H9 (cell line): Measurements from ENCODE around the gene SMLR1. TPM values are rescaled to one million over a fixed set of nuclear protein-coding genes. Genes with fewer than 3 reads are reported as not detected.
"Not testable (repeated sequence)": the region's sequence is repeated elsewhere in the genome, so short reads cannot be mapped to it uniquely, and the experiment has no call there.

Experiments used
- DNase-seq: peaks from one replicate; pipeline ENCODE4 v3.0.0-alpha.2; 2017
- H2AFZ ChIP-seq: one replicate; pipeline ENCODE4 v1.6.1; 2013; ENCODE audit warnings: mild to moderate bottlenecking, low read length, control low read depth, moderate library complexity
- H2AK5ac ChIP-seq: 2 replicates; pipeline ENCODE4 v1.6.1; 2013; ENCODE audit warnings: low read length, control low read depth, mixed read lengths; ENCODE audit not compliant: insufficient read length
- H2BK120ac ChIP-seq: one replicate; pipeline ENCODE4 v1.6.1; 2013; ENCODE audit warnings: low read depth, mild to moderate bottlenecking, low read length, control low read depth, inconsistent platforms; ENCODE audit not compliant: poor library complexity, severe bottlenecking
- H2BK12ac ChIP-seq: 2 replicates; pipeline ENCODE4 v1.6.1; 2013; ENCODE audit warnings: low read length, control low read depth, mixed read lengths, low read depth; ENCODE audit not compliant: insufficient read length
- H2BK15ac ChIP-seq: 2 replicates; pipeline ENCODE4 v1.6.1; 2013; ENCODE audit warnings: low read depth, low read length, control low read depth
- H2BK20ac ChIP-seq: one replicate; pipeline ENCODE4 v1.6.1; 2013; ENCODE audit warnings: low read depth, mild to moderate bottlenecking, low read length, control low read depth, inconsistent platforms; ENCODE audit not compliant: poor library complexity, severe bottlenecking
- H2BK5ac ChIP-seq: 2 replicates; pipeline ENCODE4 v1.6.1; 2013; ENCODE audit warnings: low read length, control low read depth, mixed read lengths; ENCODE audit not compliant: insufficient read length
- H3K14ac ChIP-seq: 2 replicates; pipeline ENCODE4 v1.6.1; 2013; ENCODE audit warnings: low read length, control low read depth; ENCODE audit not compliant: insufficient read depth
- H3K18ac ChIP-seq: 2 replicates; pipeline ENCODE4 v1.6.1; 2013; ENCODE audit warnings: low read depth, mild to moderate bottlenecking, mixed read lengths, low read length, control low read depth; ENCODE audit not compliant: insufficient read length
- H3K23ac ChIP-seq: 2 replicates; pipeline ENCODE4 v1.6.1; 2013; ENCODE audit warnings: low read length, control low read depth, mixed read lengths, low read depth; ENCODE audit not compliant: insufficient read length
- H3K23me2 ChIP-seq: 2 replicates; pipeline ENCODE4 v1.6.1; 2013; ENCODE audit warnings: low read depth, mild to moderate bottlenecking, mixed read lengths, low read length, control low read depth; ENCODE audit not compliant: insufficient read length, poor library complexity, severe bottlenecking
- H3K27ac ChIP-seq: 2 replicates; pipeline ENCODE4 v1.5.1; 2013; ENCODE audit warnings: low read length, control low read depth, mixed read lengths, low read depth; ENCODE audit not compliant: insufficient read length
- H3K27me3 ChIP-seq: 2 replicates; pipeline ENCODE4 v1.6.1; 2013; ENCODE audit warnings: low read length, control low read depth, inconsistent platforms; ENCODE audit not compliant: insufficient read depth
- H3K4ac ChIP-seq: 2 replicates; pipeline ENCODE4 v1.6.1; 2013; ENCODE audit warnings: low read depth, mild to moderate bottlenecking, control low read depth, inconsistent platforms, low read length, moderate library complexity
- H3K4me1 ChIP-seq: 2 replicates; pipeline ENCODE4 v1.6.1; 2013; ENCODE audit warnings: low read length, control low read depth, inconsistent platforms; ENCODE audit not compliant: insufficient read depth
- H3K4me2 ChIP-seq: 2 replicates; pipeline ENCODE4 v1.6.1; 2013; ENCODE audit warnings: low read length, control low read depth, mixed read lengths; ENCODE audit not compliant: insufficient read length, insufficient read depth
- H3K56ac ChIP-seq: 2 replicates; pipeline ENCODE4 v1.6.1; 2013; ENCODE audit warnings: low read depth, mild to moderate bottlenecking, mixed read lengths, low read length, control low read depth; ENCODE audit not compliant: insufficient read length
- H3K79me1 ChIP-seq: 2 replicates; pipeline ENCODE4 v1.6.1; 2013; ENCODE audit warnings: low read depth, mild to moderate bottlenecking, moderate library complexity, low read length, control low read depth, inconsistent platforms; ENCODE audit not compliant: insufficient read depth, poor library complexity, severe bottlenecking
- H3K79me2 ChIP-seq: 2 replicates; pipeline ENCODE4 v1.6.1; 2013; ENCODE audit warnings: low read length, control low read depth, inconsistent platforms; ENCODE audit not compliant: insufficient read depth
- H3K9ac ChIP-seq: 2 replicates; pipeline ENCODE4 v1.6.1; 2013; ENCODE audit warnings: low read length, control low read depth, mixed read lengths; ENCODE audit not compliant: insufficient read length; ENCODE audit errors: extremely low read depth
- H3K9me3 ChIP-seq: one replicate; pipeline ENCODE4 v1.6.1; 2013; ENCODE audit warnings: low read depth, low read length, inconsistent platforms; ENCODE audit not compliant: control insufficient read depth
- H3T11ph ChIP-seq: one replicate; pipeline ENCODE4 v1.6.1; 2013; ENCODE audit warnings: mild to moderate bottlenecking, low read length, control low read depth, inconsistent platforms
- H4K20me1 ChIP-seq: one replicate; pipeline ENCODE4 v1.6.1; 2013; ENCODE audit not compliant: control insufficient read depth, insufficient read length, insufficient read depth
- H4K5ac ChIP-seq: 2 replicates; pipeline ENCODE4 v1.6.1; 2013; ENCODE audit warnings: low read depth, mild to moderate bottlenecking, mixed read lengths, low read length, control low read depth; ENCODE audit not compliant: insufficient read length
- H4K8ac ChIP-seq: replicated peaks from 2 replicates; pipeline ENCODE4 v1.6.1; 2013; ENCODE audit warnings: low read length, control low read depth, mixed read lengths, low read depth; ENCODE audit not compliant: insufficient read length
- H4K91ac ChIP-seq: 2 replicates; pipeline ENCODE4 v1.6.1; 2013; ENCODE audit warnings: low read depth, mild to moderate bottlenecking, moderate library complexity, mixed read lengths, low read length, control low read depth; ENCODE audit not compliant: insufficient read length
- H3K27ac Mint-ChIP-seq, 3 experiments: 2 replicates in 2 of 3; 3 replicates in 1 of 3; pipeline ENCODE4 v1.8.0; 2020 to 2021; ENCODE audit warnings: mixed read lengths in 3 of 3, mild to moderate bottlenecking in 1 of 3, moderate library complexity in 1 of 3
- H3K27me3 Mint-ChIP-seq: 2 replicates; pipeline ENCODE4 v1.8.0; 2021; ENCODE audit warnings: low read depth, mild to moderate bottlenecking, moderate library complexity, mixed read lengths
- H3K36me3 Mint-ChIP-seq, 3 experiments: 2 replicates in 2 of 3; 3 replicates in 1 of 3; pipeline ENCODE4 v1.8.0; 2020 to 2021; ENCODE audit warnings: low read depth in 3 of 3, mixed read lengths in 3 of 3; ENCODE audit not compliant: insufficient read depth in 1 of 3
- H3K4me1 Mint-ChIP-seq, 2 experiments: 2 replicates each; pipeline ENCODE4 v1.8.0; 2020; ENCODE audit warnings: mixed read lengths in 2 of 2
- H3K4me3 Mint-ChIP-seq, 2 experiments: 2 replicates in 1 of 2; 3 replicates in 1 of 2; pipeline ENCODE4 v1.8.0; 2020 to 2021; ENCODE audit warnings: mild to moderate bottlenecking in 2 of 2, mixed read lengths in 2 of 2, moderate library complexity in 1 of 2
- H3K9me3 Mint-ChIP-seq, 2 experiments: 2 replicates in 1 of 2; 3 replicates in 1 of 2; pipeline ENCODE4 v1.8.0; 2020; ENCODE audit warnings: mild to moderate bottlenecking in 2 of 2, mixed read lengths in 2 of 2, moderate library complexity in 1 of 2
- WGBS: extraction: QIAGEN DNeasy Blood & Tissue Kit; methylation state at CpG from one replicate; pipeline ENCODE4 v1.1.7; 2013; ENCODE audit warnings: missing lambda C conversion rate, low lambda C conversion rate, mixed read lengths; ENCODE audit not compliant: insufficient read length; ENCODE audit errors: extremely low coverage; 5-methylcytosine and 5-hydroxymethylcytosine counted together
- total RNA-seq: library from RNA; stranded (reverse); gene quantifications from 2 replicates; pipeline ENCODE4 v1.2.1, GENCODE V29; 2021
- TF ChIP-seq, protein P1 (sequence below): fragments of 200-600 bp; sonication (generic); conservative IDR thresholded peaks from 3 replicates; pipeline ENCODE4 v1.8.0; 2021; ENCODE audit warnings: antibody characterized with exemption, mild to moderate bottlenecking

SMLR1 gene
- total RNA-seq, 1 experiment from 2014 or later = not detected

- H3K79me1 ChIP-seq = no peaks in the 10 kb centered on the region
- H3K4me1 Mint-ChIP-seq = peaks cover 25 to 32% of the 10 kb centered on the region in 2 experiments
- WGBS = no CpG with 5 or more reads among the region's 2 CpGs
- H3K4ac ChIP-seq = no peak overlapping the region
- H3K27ac ChIP-seq = no peak overlapping the region
- no peak overlapping the region for H3K4me3 Mint-ChIP-seq
- no peaks in the 10 kb centered on the region; the same call in 1 of the 2 replicates for H3K27me3 ChIP-seq
- no peak overlapping the region for H2AFZ ChIP-seq
- H3K56ac ChIP-seq = no peak overlapping the region
- no peak overlapping the region for H3K9ac ChIP-seq
- no peaks in the 10 kb centered on the region for H3K79me2 ChIP-seq
- H3K27ac Mint-ChIP-seq = no peak overlapping the region
- H3K36me3 Mint-ChIP-seq = peaks cover 3 to 10% (median 7%) of the 10 kb centered on the region in 3 experiments
- H4K20me1 ChIP-seq = no peaks in the 10 kb centered on the region
- peaks cover 9% of the 10 kb centered on the region; the same call in 1 of the 2 replicates for H3K4me1 ChIP-seq
- no peak overlapping the region for H2AK5ac ChIP-seq
- H4K8ac ChIP-seq = no peak overlapping the region
- TF ChIP-seq, protein P1, sequence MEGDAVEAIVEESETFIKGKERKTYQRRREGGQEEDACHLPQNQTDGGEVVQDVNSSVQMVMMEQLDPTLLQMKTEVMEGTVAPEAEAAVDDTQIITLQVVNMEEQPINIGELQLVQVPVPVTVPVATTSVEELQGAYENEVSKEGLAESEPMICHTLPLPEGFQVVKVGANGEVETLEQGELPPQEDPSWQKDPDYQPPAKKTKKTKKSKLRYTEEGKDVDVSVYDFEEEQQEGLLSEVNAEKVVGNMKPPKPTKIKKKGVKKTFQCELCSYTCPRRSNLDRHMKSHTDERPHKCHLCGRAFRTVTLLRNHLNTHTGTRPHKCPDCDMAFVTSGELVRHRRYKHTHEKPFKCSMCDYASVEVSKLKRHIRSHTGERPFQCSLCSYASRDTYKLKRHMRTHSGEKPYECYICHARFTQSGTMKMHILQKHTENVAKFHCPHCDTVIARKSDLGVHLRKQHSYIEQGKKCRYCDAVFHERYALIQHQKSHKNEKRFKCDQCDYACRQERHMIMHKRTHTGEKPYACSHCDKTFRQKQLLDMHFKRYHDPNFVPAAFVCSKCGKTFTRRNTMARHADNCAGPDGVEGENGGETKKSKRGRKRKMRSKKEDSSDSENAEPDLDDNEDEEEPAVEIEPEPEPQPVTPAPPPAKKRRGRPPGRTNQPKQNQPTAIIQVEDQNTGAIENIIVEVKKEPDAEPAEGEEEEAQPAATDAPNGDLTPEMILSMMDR = no peak
- no peak overlapping the region for H2BK5ac ChIP-seq
- no peaks in the 10 kb centered on the region for H3K27me3 Mint-ChIP-seq
- no peak overlapping the region for H2BK120ac ChIP-seq
- no peak overlapping the region for H3K18ac ChIP-seq
- no peak overlapping the region for H4K91ac ChIP-seq
- H3T11ph ChIP-seq = no peak overlapping the region
- H3K4me2 ChIP-seq = no peak overlapping the region
- H3K9me3 Mint-ChIP-seq = peaks cover 10 to 19% of the 10 kb centered on the region in 2 experiments
- no peak overlapping the region for H3K14ac ChIP-seq
- no peak for DNase-seq
- no peak overlapping the region for H3K23ac ChIP-seq
- no peak overlapping the region for H2BK15ac ChIP-seq
- H2BK12ac ChIP-seq = no peak overlapping the region
- no peaks in the 10 kb centered on the region for H3K9me3 ChIP-seq
- no peak overlapping the region for H2BK20ac ChIP-seq
- no peaks in the 10 kb centered on the region for H3K23me2 ChIP-seq
- no peak overlapping the region for H4K5ac ChIP-seq
These were observed 30.1 kb upstream of the SMLR1 start for GRCh38 chr6:130797061-130797460.

- not testable (repeated sequence) for H3K27me3 ChIP-seq, H3K79me1 ChIP-seq, H3K27me3 Mint-ChIP-seq, H2BK120ac ChIP-seq, H3K9ac ChIP-seq, H3K79me2 ChIP-seq, H2BK5ac ChIP-seq, H2BK12ac ChIP-seq, H3K56ac ChIP-seq, H3K4ac ChIP-seq, H2AFZ ChIP-seq, H3K14ac ChIP-seq, H3K4me1 Mint-ChIP-seq, H3T11ph ChIP-seq, H3K27ac Mint-ChIP-seq, H3K4me2 ChIP-seq, H4K20me1 ChIP-seq, H4K8ac ChIP-seq, H3K23ac ChIP-seq, H3K23me2 ChIP-seq, H2BK15ac ChIP-seq, H3K9me3 ChIP-seq, H3K18ac ChIP-seq, H4K91ac ChIP-seq, H3K4me3 Mint-ChIP-seq, H2BK20ac ChIP-seq, H3K4me1 ChIP-seq, H2AK5ac ChIP-seq, H3K27ac ChIP-seq, DNase-seq, H4K5ac ChIP-seq
- Mint-ChIP-seq H3K9me3 (peaks cover 17 to 24% of the 10 kb centered on the region in 2 experiments), H3K36me3 (peaks cover 8 to 21% (median 12%) of the 10 kb centered on the region in 3 experiments)
- WGBS = no CpG with 5 or more reads among the region's 37 CpGs
These were observed 25.8 kb upstream of the SMLR1 start for GRCh38 chr6:130801368-130801767.
